HG02623 (cell line): ENCODE results near the gene CLDN22.

ENCODE experiments used
- ATAC-seq: cut with Tn5 transposase; IDR thresholded peaks from one replicate; pipeline ENCODE4 v1.9.1; 2021; ENCODE audit warnings: moderate library complexity; ENCODE audit not compliant: unreplicated experiment

CLDN22 gene

DNA sequence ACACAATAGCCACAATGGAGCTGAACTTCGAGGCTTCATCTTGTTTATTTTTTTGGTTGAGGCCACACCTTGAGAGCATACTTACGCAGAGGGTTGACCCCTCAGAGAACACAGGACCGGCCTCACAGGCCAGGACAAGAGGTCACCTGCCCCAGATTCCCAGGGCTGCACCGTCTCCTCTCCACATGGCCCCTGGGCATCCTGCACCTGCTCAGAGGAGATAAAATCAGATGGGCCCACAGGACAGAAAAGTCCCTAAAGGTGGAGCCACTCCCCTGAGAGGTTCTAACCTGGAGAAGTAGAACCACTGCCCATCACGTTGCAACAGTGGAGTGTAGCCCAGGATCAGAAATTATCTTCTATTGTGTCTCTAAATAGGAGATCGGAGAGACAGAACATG, 3.2 kb upstream of the CLDN22 start:
- ATAC-seq = no peak

DNA sequence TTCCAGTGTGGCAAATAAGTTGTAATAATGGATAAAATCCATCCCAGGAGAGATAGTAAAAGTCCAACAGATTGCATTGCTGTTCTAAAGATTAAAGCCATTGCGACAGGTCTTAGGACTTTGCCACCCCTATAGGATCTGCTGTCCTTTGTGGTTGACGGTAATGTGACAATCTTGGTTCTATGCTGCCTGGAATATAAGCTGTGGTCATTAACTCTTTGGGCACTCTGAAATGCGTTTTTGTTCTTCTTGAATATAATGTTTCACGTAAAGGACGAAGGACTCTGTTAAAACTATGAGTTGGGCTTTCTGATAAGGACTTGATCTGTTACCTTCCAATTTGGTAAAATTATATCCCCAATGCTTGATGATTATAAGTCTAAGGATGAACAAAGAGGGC, 2.2 kb upstream of the CLDN22 start, which contains the start of gene CLDN24:
Gene CLDN24, minus strand, starts transcription at position 101 of the 400 bp plus-strand sequence. Its CDS starts 0 bp downstream, at position 101.
- ATAC-seq = no peak

DNA sequence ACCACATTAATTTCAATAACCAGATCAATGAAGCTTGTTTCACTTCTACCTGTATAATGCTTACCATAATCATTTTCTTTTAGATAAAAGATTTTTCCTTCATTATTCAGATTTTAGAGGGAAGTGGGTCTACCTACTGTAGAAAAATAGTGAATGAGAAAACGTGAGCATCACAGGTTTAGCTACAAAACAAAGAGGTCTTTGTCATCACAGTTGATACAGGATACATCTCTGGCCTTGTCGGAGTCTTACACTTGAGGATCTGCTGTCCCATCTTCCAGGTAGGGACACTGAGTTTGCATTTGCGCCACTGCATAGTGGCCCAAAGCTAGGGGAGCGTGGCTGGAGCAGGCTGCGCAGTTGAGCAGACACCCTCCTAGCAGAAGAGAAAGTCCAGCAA, 1.4 kb upstream of the CLDN22 start:
- no peak for ATAC-seq

- no peak for ATAC-seq
These were observed 1.0 kb upstream of the CLDN22 start for GRCh38 chr4:183321079-183321478.

GRCh38 chr4:183318656-183319055, 1.4 kb downstream of the CLDN22 start:
- ATAC-seq = no peak

- ATAC-seq = no peak
These were observed 5.3 kb downstream of the CLDN22 start for GRCh38 chr4:183314806-183315205.

DNA sequence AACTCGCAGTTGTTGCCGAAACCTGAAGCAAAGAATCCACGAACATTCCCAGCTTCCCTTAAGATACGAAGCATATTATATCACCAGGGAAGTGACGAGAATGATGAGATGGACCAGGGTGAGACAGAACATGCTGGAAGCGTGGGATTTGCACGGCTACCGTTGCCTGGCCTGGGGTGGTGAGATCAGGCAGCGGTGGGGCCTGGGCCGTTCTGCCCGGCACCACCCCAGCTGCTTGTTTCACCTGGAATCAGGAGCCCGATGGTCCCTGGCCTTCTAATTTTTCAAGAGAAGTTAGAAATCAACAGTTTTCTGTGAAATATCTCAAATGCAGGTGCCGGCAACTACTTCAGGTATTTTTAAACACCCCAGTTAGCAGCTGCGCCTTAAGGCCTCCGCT, 5.7 kb downstream of the CLDN22 start:
- no peak for ATAC-seq

DNA sequence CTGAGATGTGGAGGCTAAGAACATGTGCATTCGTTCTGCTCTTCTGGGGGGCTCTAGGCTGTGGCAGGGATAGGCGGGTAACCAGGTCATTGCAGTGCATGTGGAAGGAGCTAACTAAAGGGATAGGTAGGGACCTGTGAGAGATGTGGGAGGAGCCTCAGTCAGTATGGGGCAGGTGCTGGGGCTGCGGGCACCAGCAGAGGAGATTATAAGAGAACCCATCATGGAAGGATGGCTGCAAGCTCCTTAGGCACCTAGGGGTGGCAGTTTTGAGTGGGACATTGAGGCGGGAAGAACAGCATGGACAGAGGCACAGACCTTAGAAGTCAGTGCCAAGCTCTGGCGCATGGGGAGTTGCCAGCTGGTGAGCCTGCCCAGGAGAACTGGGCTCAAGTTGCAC, 7.2 kb downstream of the CLDN22 start:
- no peak for ATAC-seq

- ATAC-seq = no peak
These were observed 13.3 kb downstream of the CLDN22 start for GRCh38 chr4:183306811-183307210.

DNA sequence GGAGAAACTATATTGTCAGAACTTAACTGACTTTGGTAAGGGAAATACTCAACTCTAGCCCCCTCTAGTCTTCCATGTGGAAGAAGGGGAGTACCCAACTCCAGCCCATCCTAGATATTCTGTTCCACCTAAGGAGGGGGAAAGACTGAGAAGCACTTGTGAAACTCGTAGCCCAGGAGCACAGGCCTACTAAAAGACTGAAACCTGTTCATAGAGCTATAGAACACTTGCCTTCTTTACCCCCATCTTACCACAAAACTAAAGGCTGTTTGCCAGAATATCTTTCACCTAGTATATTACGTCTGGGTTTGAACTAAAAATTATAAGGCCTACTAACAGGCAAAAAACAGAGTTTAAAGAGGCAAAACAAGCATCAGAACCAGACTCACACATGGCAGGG, 15.5 kb downstream of the CLDN22 start:
- ATAC-seq = no peak

DNA sequence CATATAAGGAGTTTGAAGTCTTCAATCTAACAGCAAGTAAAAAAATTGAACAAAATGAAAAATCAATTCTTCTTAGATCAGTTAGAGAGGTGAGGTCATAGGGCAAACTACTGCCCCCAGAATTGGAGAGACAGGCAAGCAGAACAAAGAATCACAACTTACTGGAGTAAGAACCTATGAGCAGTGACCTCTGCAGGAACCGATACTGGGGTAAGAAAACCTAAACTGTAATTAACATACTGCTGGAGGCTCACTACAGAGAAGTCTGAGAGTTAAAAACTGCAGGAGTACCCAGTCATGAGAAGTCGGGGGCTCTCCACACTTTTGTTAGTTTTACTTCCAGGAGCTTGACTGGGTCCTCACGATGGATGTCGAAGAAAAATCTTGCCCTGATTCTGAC, 16.0 kb downstream of the CLDN22 start:
- ATAC-seq = peak; percentile 47

- ATAC-seq = no peak
These were observed 16.8 kb downstream of the CLDN22 start for GRCh38 chr4:183303301-183303700.

- ATAC-seq = no peak
These were observed 19.4 kb downstream of the CLDN22 start for GRCh38 chr4:183300655-183301054.

- no peak for ATAC-seq
These were observed 20.0 kb downstream of the CLDN22 start for GRCh38 chr4:183300070-183300469.

DNA sequence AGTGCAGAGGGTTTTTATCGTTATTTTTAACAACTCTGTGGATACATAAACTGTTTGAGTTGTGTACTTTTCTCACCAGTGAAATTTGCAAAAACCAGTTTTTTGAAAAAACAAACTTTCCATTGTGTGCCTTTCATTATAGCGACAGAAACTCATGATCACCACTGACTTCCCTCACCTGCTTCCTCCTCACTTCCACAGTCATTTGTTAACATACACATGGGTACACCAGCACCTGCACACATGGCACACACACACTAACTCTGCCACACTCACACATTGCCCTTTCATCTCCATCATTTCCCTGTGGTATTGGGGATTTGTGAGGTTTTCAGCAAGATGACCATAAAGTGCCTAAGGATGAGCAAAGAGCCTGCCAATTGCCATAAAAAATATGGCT, 20.6 kb downstream of the CLDN22 start:
- ATAC-seq = no peak

- peak; percentile 72 for ATAC-seq
These were observed 22.4 kb downstream of the CLDN22 start for GRCh38 chr4:183297675-183298074.

DNA sequence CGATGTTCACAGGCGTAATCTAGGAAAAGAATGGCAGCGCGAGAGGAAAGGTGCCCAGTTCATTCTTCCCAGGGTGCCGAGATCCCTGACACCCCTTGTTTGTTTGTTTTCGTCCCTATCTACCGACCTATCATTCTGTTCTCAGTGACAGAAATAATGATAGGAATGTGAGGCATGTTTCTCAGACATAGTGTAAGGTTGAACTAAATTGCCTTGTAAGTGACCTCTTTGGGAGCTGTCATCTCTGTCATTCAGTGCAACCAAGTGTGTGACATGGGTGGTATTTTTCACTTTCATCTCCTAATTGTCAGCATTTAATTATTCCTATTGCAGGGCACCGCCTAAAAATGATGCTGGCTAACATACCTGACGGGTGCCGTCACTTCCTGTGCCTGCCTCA, 24.4 kb downstream of the CLDN22 start:
- ATAC-seq = no peak

DNA sequence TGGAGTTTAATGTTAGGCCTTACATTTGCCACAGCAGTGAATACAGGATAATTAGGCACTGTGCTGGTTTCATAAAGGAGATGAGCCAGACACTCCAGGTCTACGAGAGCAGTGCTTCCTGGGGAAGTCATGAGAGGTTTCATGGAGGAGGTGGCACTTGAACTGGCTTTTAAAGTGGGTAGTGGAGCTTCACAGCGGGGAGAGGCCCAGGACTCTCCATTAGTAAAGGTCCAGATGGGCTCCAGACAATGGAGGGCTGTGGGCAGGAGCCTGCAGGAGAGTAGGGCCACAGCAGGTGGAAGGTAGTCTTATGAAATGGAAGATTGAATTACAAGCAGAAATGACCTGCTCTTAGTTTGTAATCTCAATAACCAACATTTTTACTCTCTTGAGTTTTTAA, 29.0 kb downstream of the CLDN22 start:
- no peak for ATAC-seq

- ATAC-seq = no peak
These were observed 30.4 kb downstream of the CLDN22 start for GRCh38 chr4:183289688-183290087.

DNA sequence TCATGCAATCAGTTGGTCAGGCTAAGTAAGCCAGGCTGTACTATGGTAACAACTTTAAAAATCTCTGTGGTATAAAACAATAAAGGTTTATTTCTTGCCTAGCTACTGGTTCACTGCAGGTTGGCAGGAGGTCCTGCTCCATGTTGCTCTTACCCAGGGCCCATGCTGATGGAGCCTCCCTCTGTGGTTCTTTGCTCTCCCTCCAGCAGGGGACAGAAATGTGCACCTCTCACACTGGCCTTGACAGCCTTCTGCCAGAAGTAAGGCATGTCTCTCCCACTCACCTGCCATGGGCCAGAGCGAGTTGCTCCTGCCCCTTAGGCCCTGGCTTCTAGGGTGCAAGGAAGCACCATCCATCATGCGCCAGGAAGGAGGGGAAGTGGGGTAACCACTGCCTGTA, 31.1 kb downstream of the CLDN22 start:
- no peak for ATAC-seq

GRCh38 chr4:183287677-183288076, 32.4 kb downstream of the CLDN22 start:
- peak; percentile 71 for ATAC-seq

DNA sequence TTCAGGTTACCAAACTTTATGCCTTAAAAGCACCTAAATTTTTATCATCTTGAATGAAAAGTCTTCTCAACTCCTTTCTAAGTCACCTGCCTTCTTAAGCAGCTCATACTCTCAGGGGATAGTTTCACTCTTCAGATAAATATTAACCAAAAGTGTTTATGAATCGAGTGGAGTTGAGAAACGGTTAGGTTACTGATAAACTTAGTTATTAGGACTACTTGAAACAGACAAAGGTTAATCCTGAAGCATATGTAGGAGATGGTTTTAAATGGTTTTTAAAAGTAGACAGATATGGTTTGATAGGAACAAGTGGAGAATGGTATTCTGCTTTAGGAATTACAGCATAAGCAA, 32.8 kb downstream of the CLDN22 start:
- peak; percentile 76 for ATAC-seq

- ATAC-seq = peak; percentile 13
These were observed 33.3 kb downstream of the CLDN22 start for GRCh38 chr4:183286590-183287308.
